ENCODE data around the gene TIAL1. TPM values are rescaled to one million over a fixed set of nuclear protein-coding genes. Genes with fewer than 3 reads are reported as not detected.
A peak's percentile ranks its signal among the peaks of the same experiment; 100 is the strongest.

The TIAL1 gene
- total RNA-seq, 2 donors from 2014 or later: 34.9 to 36.1 TPM

GRCh38 chr10:119613741-119614140 is 17.0 kb upstream of the TIAL1 start:
- WGBS, 2 donors: 86 to 90% methylated on average over 6 of the region's 6 CpGs

GRCh38 chr10:119611433-119611832 is 14.7 kb upstream of the TIAL1 start:
- H3K27me3 ChIP-seq: no peaks in the 10 kb centered on the region
- no peaks in the 10 kb centered on the region for H3K9me3 ChIP-seq
- H3K27ac ChIP-seq: no peak overlapping the region
- no peak overlapping the region for H3K4me3 ChIP-seq
- intact Hi-C loops (cut with DNase I): no loop called here
- no peak for TF ChIP-seq POLR2A (IDR thresholded peaks at IDR 0.05)
- TF ChIP-seq CTCF (IDR thresholded peaks at IDR 0.05): no peak
- 77 to 86% methylated on average over 4 of the region's 4 CpGs for WGBS, 2 donors
- ATAC-seq (no peak), DNase-seq (no peak)
- H3K36me3 ChIP-seq (replicated peaks in 1 of 2; ENCODE audit: insufficient read depth in 1 of 2, low read depth in 2 of 2): no peaks in the 10 kb centered on the region
- no peaks in the 10 kb centered on the region for H3K4me1 ChIP-seq

More at GRCh38 chr10:119613741-119614140, 17.0 kb upstream of the TIAL1 start:
- intact Hi-C loops (cut with DNase I): no loop called here
- DNase-seq (no peak), ATAC-seq (no peak)
- no peak overlapping the region for H3K4me3 ChIP-seq
- H3K36me3 ChIP-seq (replicated peaks in 1 of 2; ENCODE audit: insufficient read depth in 1 of 2, low read depth in 2 of 2): no peaks in the 10 kb centered on the region
- no peaks in the 10 kb centered on the region for H3K9me3 ChIP-seq
- no peak overlapping the region for H3K27ac ChIP-seq
- H3K27me3 ChIP-seq: no peaks in the 10 kb centered on the region
- no peaks in the 10 kb centered on the region for H3K4me1 ChIP-seq
- TF ChIP-seq POLR2A (IDR thresholded peaks at IDR 0.05) (no peak), CTCF (IDR thresholded peaks at IDR 0.05) (no peak)

- TF ChIP-seq POLR2A (IDR thresholded peaks at IDR 0.05) (no peak), CTCF (IDR thresholded peaks at IDR 0.05) (no peak)
- Histone ChIP-seq H3K4me1 (no peaks in the 10 kb centered on the region), H3K4me3 (no peak overlapping the region), H3K36me3 (replicated peaks in 1 of 2; ENCODE audit: insufficient read depth in 1 of 2, low read depth in 2 of 2) (no peaks in the 10 kb centered on the region), H3K27me3 (no peaks in the 10 kb centered on the region), H3K9me3 (no peaks in the 10 kb centered on the region), H3K27ac (no peak overlapping the region)
- DNase-seq: no peak
- no peak for ATAC-seq
- WGBS, 2 donors: 81 to 87% methylated on average over 4 of the region's 4 CpGs
- intact Hi-C loops (cut with DNase I): loop anchor here (10.0 kb wide), 1 partner anchor 275 kb away; no protein-coding TSS in a partner anchor
These were observed 12.8 kb upstream of the TIAL1 start for GRCh38 chr10:119609516-119609915.

- intact Hi-C loops (cut with DNase I): loop anchor here (10.0 kb wide), 1 partner anchor 276 kb away; no protein-coding TSS in a partner anchor
- Histone ChIP-seq H3K4me3 (no peak overlapping the region), H3K4me1 (no peaks in the 10 kb centered on the region), H3K27me3 (no peaks in the 10 kb centered on the region), H3K36me3 (replicated peaks in 1 of 2; ENCODE audit: insufficient read depth in 1 of 2, low read depth in 2 of 2) (no peaks in the 10 kb centered on the region), H3K9me3 (no peaks in the 10 kb centered on the region), H3K27ac (no peak overlapping the region)
- ATAC-seq (peak; percentile 65), DNase-seq (peak; percentile 40 to 65 (median 54))
- TF ChIP-seq POLR2A (IDR thresholded peaks at IDR 0.05) (no peak), CTCF (IDR thresholded peaks at IDR 0.05) (peak; percentile 39 to 60 (median 55))
- WGBS, 2 donors: 18% methylated on average over 14 to 15 of the region's 15 CpGs
These were observed 11.8 kb upstream of the TIAL1 start for GRCh38 chr10:119608316-119609155.

All from body of pancreas (tissue), 4 donors.